Effector memory CD8-positive, alpha-beta T cell (primary cell): ENCODE data around the gene ZNF165.
"Not testable (repeated sequence)": the region's sequence is repeated elsewhere in the genome, so short reads cannot be mapped to it uniquely, and the experiment has no call there.

Experiments
- ATAC-seq: fragments of 150-1000 bp; cut with Tn5 transposase; replicated peaks from 2 replicates; pipeline ENCODE4 v1.10.0; 2021; ENCODE audit warnings: mild to moderate bottlenecking, moderate library complexity
- DNase-seq, 3 experiments: peaks; one replicate each; pipeline ENCODE4 v3.0.0; 2021
- H3K27ac Mint-ChIP-seq, 2 donors: one replicate each; pipeline ENCODE4 v1.8.0; 2022; ENCODE audit warnings: mild to moderate bottlenecking in 2 of 2, mixed read lengths in 2 of 2, moderate library complexity in 2 of 2
- H3K27me3 Mint-ChIP-seq, 2 donors: one replicate each; pipeline ENCODE4 v1.8.0; 2022; ENCODE audit warnings: mixed read lengths in 2 of 2
- H3K36me3 Mint-ChIP-seq: one replicate; pipeline ENCODE4 v1.8.0; 2022; ENCODE audit warnings: mild to moderate bottlenecking, moderate library complexity, mixed read lengths; ENCODE audit not compliant: insufficient read depth
- H3K4me1 Mint-ChIP-seq, 2 donors: one replicate each; pipeline ENCODE4 v1.8.0; 2022; ENCODE audit warnings: low read depth in 2 of 2, mixed read lengths in 2 of 2
- H3K4me3 Mint-ChIP-seq, 2 donors: one replicate each; pipeline ENCODE4 v1.8.0; 2022; ENCODE audit warnings: mild to moderate bottlenecking in 2 of 2, mixed read lengths in 2 of 2, moderate library complexity in 2 of 2
- H3K9me3 Mint-ChIP-seq, 2 donors: one replicate each; pipeline ENCODE4 v1.8.0; 2022; ENCODE audit warnings: mixed read lengths in 2 of 2

ZNF165 gene

GRCh38 chr6:28102699-28103098 is 22.3 kb downstream of the ZNF165 start:
- H3K4me1 Mint-ChIP-seq = peaks cover 11 to 12% of the 10 kb centered on the region in 2 donors
- H3K36me3 Mint-ChIP-seq = peaks cover 11% of the 10 kb centered on the region
- DNase-seq, ATAC-seq, H3K9me3 Mint-ChIP-seq, H3K27ac Mint-ChIP-seq: not testable (repeated sequence)
- H3K27me3 Mint-ChIP-seq = peaks cover 26% of the 10 kb centered on the region in 2 donors
- H3K4me3 Mint-ChIP-seq = peak overlapping the region in 1 of 2 donors; percentile 37

- Mint-ChIP-seq H3K27me3 (peaks cover 17 to 18% of the 10 kb centered on the region in 2 donors), H3K36me3 (peaks cover 11% of the 10 kb centered on the region)
These were observed 24.2 kb downstream of the ZNF165 start for GRCh38 chr6:28104392-28105244.

GRCh38 chr6:28105245-28105639 is 24.9 kb downstream of the ZNF165 start:
- peak overlapping the region; percentile 86 to 91 for H3K4me3 Mint-ChIP-seq
- ATAC-seq (peak; percentile 10), DNase-seq (no peak)
- peaks cover 11 to 12% of the 10 kb centered on the region in 2 donors for H3K27me3 Mint-ChIP-seq
- peaks cover 11% of the 10 kb centered on the region for H3K36me3 Mint-ChIP-seq
- peaks cover 3 to 5% of the 10 kb centered on the region in 2 donors for H3K9me3 Mint-ChIP-seq
- H3K4me1 Mint-ChIP-seq = peaks cover 11 to 12% of the 10 kb centered on the region in 2 donors
- H3K27ac Mint-ChIP-seq = peak overlapping the region; percentile 93

More at GRCh38 chr6:28104392-28105244, 24.2 kb downstream of the ZNF165 start:
- DNase-seq (peak; percentile 77 to 83 (median 78)), ATAC-seq (peak; percentile 99)
- peaks cover 11 to 12% of the 10 kb centered on the region in 2 donors for H3K4me1 Mint-ChIP-seq
- peaks cover 3 to 5% of the 10 kb centered on the region in 2 donors for H3K9me3 Mint-ChIP-seq
- peak overlapping the region; percentile 93 for H3K27ac Mint-ChIP-seq
- peak overlapping the region; percentile 86 to 91 for H3K4me3 Mint-ChIP-seq

GRCh38 chr6:28107506-28107905 is 27.1 kb downstream of the ZNF165 start:
- DNase-seq = no peak
- ATAC-seq = no peak
- peaks cover 3 to 4% of the 10 kb centered on the region in 2 donors for H3K9me3 Mint-ChIP-seq
- no peaks in the 10 kb centered on the region for H3K27me3 Mint-ChIP-seq
- H3K36me3 Mint-ChIP-seq = peaks cover 4% of the 10 kb centered on the region
- no peak overlapping the region for H3K4me3 Mint-ChIP-seq
- H3K4me1 Mint-ChIP-seq = peaks cover 11 to 12% of the 10 kb centered on the region in 2 donors
- no peak overlapping the region for H3K27ac Mint-ChIP-seq

- peaks cover 7% of the 10 kb centered on the region for H3K36me3 Mint-ChIP-seq
These were observed 31.6 kb downstream of the ZNF165 start for GRCh38 chr6:28111964-28112363.

GRCh38 chr6:28115799-28116198 is 35.4 kb downstream of the ZNF165 start:
- Mint-ChIP-seq H3K4me1 (no peaks in the 10 kb centered on the region), H3K27ac (no peak overlapping the region), H3K4me3 (no peak overlapping the region), H3K36me3 (peaks cover 23% of the 10 kb centered on the region), H3K9me3 (no peaks in the 10 kb centered on the region), H3K27me3 (no peaks in the 10 kb centered on the region)
- no peak for DNase-seq
- no peak for ATAC-seq

More at GRCh38 chr6:28111964-28112363, 31.6 kb downstream of the ZNF165 start:
- no peak overlapping the region for H3K27ac Mint-ChIP-seq
- DNase-seq (no peak), ATAC-seq (no peak)
- H3K4me1 Mint-ChIP-seq = no peaks in the 10 kb centered on the region
- H3K9me3 Mint-ChIP-seq = no peaks in the 10 kb centered on the region
- no peaks in the 10 kb centered on the region for H3K27me3 Mint-ChIP-seq
- H3K4me3 Mint-ChIP-seq = no peak overlapping the region

- DNase-seq (no peak), ATAC-seq (no peak)
- no peak overlapping the region for H3K4me3 Mint-ChIP-seq
- H3K27me3 Mint-ChIP-seq = no peaks in the 10 kb centered on the region
- H3K27ac Mint-ChIP-seq = no peak overlapping the region
- no peaks in the 10 kb centered on the region for H3K9me3 Mint-ChIP-seq
- H3K4me1 Mint-ChIP-seq = no peaks in the 10 kb centered on the region
- peaks cover 37% of the 10 kb centered on the region for H3K36me3 Mint-ChIP-seq
These were observed 37.1 kb downstream of the ZNF165 start for GRCh38 chr6:28117386-28118050.

GRCh38 chr6:28118217-28118616 is 37.8 kb downstream of the ZNF165 start:
- peaks cover 0 to 1% of the 10 kb centered on the region in 2 donors for H3K4me1 Mint-ChIP-seq
- H3K4me3 Mint-ChIP-seq = no peak overlapping the region
- DNase-seq = no peak
- no peaks in the 10 kb centered on the region for H3K27me3 Mint-ChIP-seq
- no peaks in the 10 kb centered on the region for H3K9me3 Mint-ChIP-seq
- peaks cover 37% of the 10 kb centered on the region for H3K36me3 Mint-ChIP-seq
- no peak for ATAC-seq
- no peak overlapping the region for H3K27ac Mint-ChIP-seq

GRCh38 chr6:28121876-28122275 is 41.5 kb downstream of the ZNF165 start:
- Mint-ChIP-seq H3K27ac (peak overlapping the region; percentile 38 to 41), H3K27me3 (no peaks in the 10 kb centered on the region), H3K4me3 (no peak overlapping the region), H3K36me3 (peaks cover 40% of the 10 kb centered on the region), H3K4me1 (peaks cover 22 to 29% of the 10 kb centered on the region in 2 donors), H3K9me3 (no peaks in the 10 kb centered on the region)
- ATAC-seq (no peak), DNase-seq (no peak)

GRCh38 chr6:28122283-28122682 is 41.9 kb downstream of the ZNF165 start:
- peak overlapping the region; percentile 38 to 41 for H3K27ac Mint-ChIP-seq
- ATAC-seq = not testable (repeated sequence)

GRCh38 chr6:28124350-28124970 is 44.1 kb downstream of the ZNF165 start, which contains the start of gene ZSCAN16:
TSS of gene ZSCAN16 (plus strand) at chr6:28124609. CDS start at chr6:28125444, 835 bp downstream.
- H3K9me3 Mint-ChIP-seq = no peaks in the 10 kb centered on the region
- peak within 1 kb of the TSS; percentile 96 to 97 for H3K27ac Mint-ChIP-seq
- peak within 1 kb of the TSS; percentile 92 for H3K4me3 Mint-ChIP-seq
- H3K36me3 Mint-ChIP-seq = peaks cover 38% of the 10 kb centered on the region
- ATAC-seq (peak; percentile 86), DNase-seq (peak; percentile 68 to 77 (median 69))
- peaks cover 26 to 48% of the 10 kb centered on the region in 2 donors for H3K4me1 Mint-ChIP-seq
- H3K27me3 Mint-ChIP-seq = no peaks in the 10 kb centered on the region

More at GRCh38 chr6:28122283-28122682, 41.9 kb downstream of the ZNF165 start:
- not testable (repeated sequence) for H3K9me3 Mint-ChIP-seq, DNase-seq, H3K4me3 Mint-ChIP-seq, H3K27me3 Mint-ChIP-seq
- H3K4me1 Mint-ChIP-seq = peaks cover 22 to 34% of the 10 kb centered on the region in 2 donors
- H3K36me3 Mint-ChIP-seq = peaks cover 43% of the 10 kb centered on the region

GRCh38 chr6:28124971-28125353 is 44.6 kb downstream of the ZNF165 start:
- H3K4me1 Mint-ChIP-seq = peaks cover 26 to 52% of the 10 kb centered on the region in 2 donors
- peak overlapping the region; percentile 96 to 97 for H3K27ac Mint-ChIP-seq
- no peaks in the 10 kb centered on the region for H3K27me3 Mint-ChIP-seq
- DNase-seq = no peak
- peaks cover 36% of the 10 kb centered on the region for H3K36me3 Mint-ChIP-seq
- no peaks in the 10 kb centered on the region for H3K9me3 Mint-ChIP-seq
- H3K4me3 Mint-ChIP-seq = peak overlapping the region; percentile 92
- peak; percentile 67 for ATAC-seq

- Mint-ChIP-seq H3K4me3 (peak overlapping the region; percentile 92), H3K27me3 (no peaks in the 10 kb centered on the region), H3K4me1 (peaks cover 26 to 52% of the 10 kb centered on the region in 2 donors), H3K9me3 (no peaks in the 10 kb centered on the region), H3K36me3 (peaks cover 31% of the 10 kb centered on the region), H3K27ac (peak overlapping the region; percentile 96 to 97)
- no peak for ATAC-seq
- no peak for DNase-seq
These were observed 45.0 kb downstream of the ZNF165 start for GRCh38 chr6:28125401-28125800.
